ENCODE measurements around the gene SORCS2.

The SORCS2 gene

DNA sequence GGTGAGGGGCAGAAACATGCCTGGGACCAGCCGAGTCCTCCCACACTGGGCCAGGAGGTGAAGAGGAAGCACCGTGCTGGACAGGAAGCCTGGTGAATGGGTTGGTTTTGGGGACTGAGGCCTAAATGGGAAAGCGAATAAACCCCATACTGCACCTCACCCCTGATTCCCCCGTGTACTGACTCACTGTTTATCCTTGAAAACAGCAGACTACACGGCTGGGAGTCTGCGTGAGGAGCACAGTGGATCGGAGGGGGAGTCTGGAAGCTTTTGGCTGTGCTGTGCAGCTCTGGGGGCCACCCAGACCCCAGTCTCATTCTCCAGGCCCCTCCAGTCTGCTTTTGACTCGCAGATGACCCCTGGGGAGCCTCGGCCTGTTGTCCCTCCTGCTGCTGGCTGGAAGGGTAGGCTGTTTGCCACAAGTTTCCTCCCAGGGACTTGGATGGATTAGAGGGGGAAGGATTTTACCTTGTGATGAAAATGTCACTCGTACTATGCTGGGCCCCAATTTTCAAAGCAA lies 152.4 kb downstream of the SORCS2 start:
- H3K4me3 ChIP-seq (ENCODE audit: low read depth, low read length), result no peak overlapping the region
- no peaks in the 10 kb centered on the region for H3K4me1 ChIP-seq (ENCODE audit: control insufficient read depth, insufficient read depth, low read length)
- no peaks in the 10 kb centered on the region for H3K9me3 ChIP-seq (ENCODE audit: control insufficient read depth, insufficient read depth, low read length)
- no peaks in the 10 kb centered on the region for H3K27me3 ChIP-seq (ENCODE audit: control insufficient read depth, insufficient read depth, low read length)
- H3K27ac ChIP-seq (ENCODE audit: low read depth, low read length), result no peak overlapping the region
- no peak overlapping the region for H3K9ac ChIP-seq (ENCODE audit: low read depth, low read length)
- H3K36me3 ChIP-seq (ENCODE audit: control insufficient read depth, insufficient read depth, low read length), result no peaks in the 10 kb centered on the region

GRCh38 chr4:7347981-7348380 lies 155.6 kb downstream of the SORCS2 start:
- Histone ChIP-seq H3K27ac (ENCODE audit: low read depth, low read length) (no peak overlapping the region), H3K4me1 (ENCODE audit: control insufficient read depth, insufficient read depth, low read length) (no peaks in the 10 kb centered on the region), H3K9ac (ENCODE audit: low read depth, low read length) (no peak overlapping the region), H3K36me3 (ENCODE audit: control insufficient read depth, insufficient read depth, low read length) (no peaks in the 10 kb centered on the region), H3K27me3 (ENCODE audit: control insufficient read depth, insufficient read depth, low read length) (no peaks in the 10 kb centered on the region), H3K4me3 (ENCODE audit: low read depth, low read length) (no peak overlapping the region), H3K9me3 (ENCODE audit: control insufficient read depth, insufficient read depth, low read length) (no peaks in the 10 kb centered on the region)

GRCh38 chr4:7348946-7349900 lies 156.9 kb downstream of the SORCS2 start:
- Histone ChIP-seq H3K4me1 (ENCODE audit: control insufficient read depth, insufficient read depth, low read length) (no peaks in the 10 kb centered on the region), H3K9me3 (ENCODE audit: control insufficient read depth, insufficient read depth, low read length) (no peaks in the 10 kb centered on the region), H3K27ac (ENCODE audit: low read depth, low read length) (no peak overlapping the region), H3K36me3 (ENCODE audit: control insufficient read depth, insufficient read depth, low read length) (no peaks in the 10 kb centered on the region), H3K4me3 (ENCODE audit: low read depth, low read length) (no peak overlapping the region), H3K27me3 (ENCODE audit: control insufficient read depth, insufficient read depth, low read length) (no peaks in the 10 kb centered on the region), H3K9ac (ENCODE audit: low read depth, low read length) (no peak overlapping the region)

- Histone ChIP-seq H3K9me3 (ENCODE audit: control insufficient read depth, insufficient read depth, low read length) (no peaks in the 10 kb centered on the region), H3K4me1 (ENCODE audit: control insufficient read depth, insufficient read depth, low read length) (no peaks in the 10 kb centered on the region), H3K36me3 (ENCODE audit: control insufficient read depth, insufficient read depth, low read length) (no peaks in the 10 kb centered on the region), H3K9ac (ENCODE audit: low read depth, low read length) (no peak overlapping the region), H3K4me3 (ENCODE audit: low read depth, low read length) (no peak overlapping the region), H3K27ac (ENCODE audit: low read depth, low read length) (no peak overlapping the region), H3K27me3 (ENCODE audit: control insufficient read depth, insufficient read depth, low read length) (no peaks in the 10 kb centered on the region)
These were observed 158.1 kb downstream of the SORCS2 start for GRCh38 chr4:7350396-7350795.

DNA sequence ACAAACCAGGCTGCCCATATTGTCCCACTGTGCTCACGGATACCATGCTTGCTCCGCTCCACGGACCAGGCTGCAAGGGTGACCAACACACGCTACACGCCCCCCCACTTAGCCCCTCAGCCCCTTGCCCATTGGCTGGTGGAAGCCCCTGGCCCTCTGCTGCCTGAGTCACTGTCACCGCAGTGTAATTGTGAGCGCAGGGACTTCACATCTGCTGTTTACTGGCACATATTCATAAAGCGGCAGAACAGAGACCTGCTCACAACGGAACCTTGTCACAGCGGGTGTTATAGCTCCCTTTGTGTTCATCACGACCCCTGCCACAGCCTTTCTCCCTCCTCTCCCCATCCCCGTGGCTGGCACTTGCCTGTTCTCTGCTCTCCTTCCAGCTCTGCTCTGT lies 158.7 kb downstream of the SORCS2 start:
- no peak overlapping the region for H3K9ac ChIP-seq (ENCODE audit: low read depth, low read length)
- H3K27me3 ChIP-seq (ENCODE audit: control insufficient read depth, insufficient read depth, low read length), result no peaks in the 10 kb centered on the region
- H3K4me1 ChIP-seq (ENCODE audit: control insufficient read depth, insufficient read depth, low read length), result no peaks in the 10 kb centered on the region

GRCh38 chr4:7352486-7352885 lies 160.1 kb downstream of the SORCS2 start:
- no peaks in the 10 kb centered on the region for H3K9me3 ChIP-seq (ENCODE audit: control insufficient read depth, insufficient read depth, low read length)
- no peaks in the 10 kb centered on the region for H3K36me3 ChIP-seq (ENCODE audit: control insufficient read depth, insufficient read depth, low read length)
- no peaks in the 10 kb centered on the region for H3K4me1 ChIP-seq (ENCODE audit: control insufficient read depth, insufficient read depth, low read length)
- H3K4me3 ChIP-seq (ENCODE audit: low read depth, low read length), result no peak overlapping the region
- no peaks in the 10 kb centered on the region for H3K27me3 ChIP-seq (ENCODE audit: control insufficient read depth, insufficient read depth, low read length)
- H3K9ac ChIP-seq (ENCODE audit: low read depth, low read length), result no peak overlapping the region
- H3K27ac ChIP-seq (ENCODE audit: low read depth, low read length), result no peak overlapping the region

More for the DNA sequence above, 158.7 kb downstream of the SORCS2 start:
- Histone ChIP-seq H3K4me3 (ENCODE audit: low read depth, low read length) (no peak overlapping the region), H3K36me3 (ENCODE audit: control insufficient read depth, insufficient read depth, low read length) (no peaks in the 10 kb centered on the region), H3K27ac (ENCODE audit: low read depth, low read length) (no peak overlapping the region), H3K9me3 (ENCODE audit: control insufficient read depth, insufficient read depth, low read length) (no peaks in the 10 kb centered on the region)

DNA sequence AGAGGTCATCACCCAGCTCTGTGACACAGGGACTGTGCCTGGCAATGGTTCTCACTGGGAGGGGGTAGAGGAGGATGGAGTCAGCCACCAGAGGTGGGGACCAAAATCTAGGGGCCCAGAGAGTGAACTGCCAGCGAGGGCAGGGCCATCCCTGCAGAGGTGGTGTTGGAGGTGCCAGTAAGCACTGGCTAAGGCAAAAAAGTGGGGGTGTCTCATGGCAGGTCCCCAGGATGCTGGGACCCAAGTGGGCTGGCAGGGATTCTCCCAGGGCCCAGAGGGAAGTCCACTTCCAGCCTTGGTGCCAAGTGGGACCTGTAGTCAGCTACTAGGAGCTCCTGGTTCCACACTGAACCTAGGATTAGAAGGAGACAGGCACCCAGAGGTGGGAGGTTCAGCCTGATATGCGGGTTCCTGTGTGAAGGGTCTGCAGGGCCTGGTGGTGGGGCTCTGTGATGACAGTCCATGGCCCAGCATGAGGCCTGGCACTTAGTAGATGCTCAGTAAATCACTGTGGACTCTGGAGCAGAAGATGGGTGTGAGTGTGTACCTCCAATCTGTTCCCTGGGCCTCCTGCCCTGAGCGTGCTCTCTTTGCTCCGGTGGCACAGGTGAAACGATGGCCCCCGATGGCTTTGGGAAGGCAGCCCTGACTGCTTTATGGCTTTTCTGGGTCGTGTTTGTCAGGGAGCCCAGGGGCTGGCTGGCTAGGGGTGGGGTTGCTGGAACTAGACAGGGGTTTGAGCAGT lies 160.9 kb downstream of the SORCS2 start:
- Histone ChIP-seq H3K9me3 (ENCODE audit: control insufficient read depth, insufficient read depth, low read length) (no peaks in the 10 kb centered on the region), H3K4me3 (ENCODE audit: low read depth, low read length) (no peak overlapping the region), H3K4me1 (ENCODE audit: control insufficient read depth, insufficient read depth, low read length) (no peaks in the 10 kb centered on the region), H3K27ac (ENCODE audit: low read depth, low read length) (no peak overlapping the region), H3K36me3 (ENCODE audit: control insufficient read depth, insufficient read depth, low read length) (no peaks in the 10 kb centered on the region), H3K27me3 (ENCODE audit: control insufficient read depth, insufficient read depth, low read length) (no peaks in the 10 kb centered on the region), H3K9ac (ENCODE audit: low read depth, low read length) (no peak overlapping the region)

DNA sequence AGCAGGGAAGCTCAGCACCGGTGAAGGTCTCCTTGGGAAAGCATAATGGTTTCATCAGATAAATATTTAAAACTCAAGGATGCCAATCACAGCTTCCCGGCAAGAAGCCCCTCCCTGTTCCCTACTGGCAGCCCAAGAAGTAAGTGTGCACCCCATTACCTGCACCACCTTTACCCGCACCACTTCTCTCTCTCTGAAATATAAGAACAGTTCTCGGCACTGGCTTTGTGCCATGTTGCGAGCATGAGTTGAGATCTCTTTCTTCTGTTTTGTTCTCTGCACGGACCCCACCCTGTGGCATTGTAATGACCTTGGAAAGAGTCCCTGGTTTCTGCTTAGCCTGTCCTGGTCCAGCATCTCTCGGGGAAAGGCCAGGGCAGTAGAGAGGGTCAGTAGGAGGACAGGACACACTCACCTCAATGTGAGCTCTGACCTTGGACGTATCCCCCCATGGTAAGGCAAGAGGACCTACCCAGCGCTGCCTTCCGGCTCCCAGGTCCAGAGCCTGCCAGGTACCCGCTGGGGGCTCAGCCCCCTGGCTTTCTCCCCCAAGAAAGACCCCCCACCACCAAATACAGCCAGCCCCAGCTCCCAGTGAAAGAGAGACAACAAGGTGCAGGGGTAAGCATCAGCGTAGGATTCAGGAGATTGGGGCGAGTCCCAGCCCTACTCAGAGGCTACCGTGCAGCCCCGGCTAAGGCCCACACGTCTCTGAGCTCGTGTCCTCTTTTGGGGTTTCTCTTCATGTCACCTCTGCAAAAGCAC lies 161.7 kb downstream of the SORCS2 start:
- H3K27me3 ChIP-seq (ENCODE audit: control insufficient read depth, insufficient read depth, low read length), result no peaks in the 10 kb centered on the region
- H3K27ac ChIP-seq (ENCODE audit: low read depth, low read length), result no peak overlapping the region
- no peaks in the 10 kb centered on the region for H3K9me3 ChIP-seq (ENCODE audit: control insufficient read depth, insufficient read depth, low read length)
- H3K4me3 ChIP-seq (ENCODE audit: low read depth, low read length), result no peak overlapping the region
- no peaks in the 10 kb centered on the region for H3K36me3 ChIP-seq (ENCODE audit: control insufficient read depth, insufficient read depth, low read length)
- H3K9ac ChIP-seq (ENCODE audit: low read depth, low read length), result no peak overlapping the region
- no peaks in the 10 kb centered on the region for H3K4me1 ChIP-seq (ENCODE audit: control insufficient read depth, insufficient read depth, low read length)

DNA sequence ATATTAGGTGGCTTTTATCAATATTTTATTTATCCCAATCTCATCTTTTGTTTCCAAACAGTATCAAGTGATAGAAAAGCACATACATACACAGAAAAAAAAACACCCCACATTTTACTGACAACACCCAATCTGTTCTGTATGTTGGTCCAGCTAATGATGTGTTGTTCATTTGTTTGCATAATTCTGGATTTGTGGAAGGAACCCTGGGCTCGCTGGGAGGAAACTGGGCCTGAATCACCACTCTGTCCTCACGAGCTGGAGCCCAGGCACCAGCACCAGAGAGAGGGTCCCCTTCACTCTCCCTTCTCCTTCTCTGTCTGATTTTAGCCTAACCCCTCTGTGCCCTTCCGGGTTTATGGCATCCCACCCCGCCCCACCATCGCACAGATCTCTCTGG lies 162.6 kb downstream of the SORCS2 start:
- H3K4me1 ChIP-seq (ENCODE audit: control insufficient read depth, insufficient read depth, low read length), result no peaks in the 10 kb centered on the region
- H3K9ac ChIP-seq (ENCODE audit: low read depth, low read length), result no peak overlapping the region
- no peak overlapping the region for H3K4me3 ChIP-seq (ENCODE audit: low read depth, low read length)
- no peaks in the 10 kb centered on the region for H3K9me3 ChIP-seq (ENCODE audit: control insufficient read depth, insufficient read depth, low read length)
- H3K36me3 ChIP-seq (ENCODE audit: control insufficient read depth, insufficient read depth, low read length), result no peaks in the 10 kb centered on the region
- H3K27ac ChIP-seq (ENCODE audit: low read depth, low read length), result no peak overlapping the region
- H3K27me3 ChIP-seq (ENCODE audit: control insufficient read depth, insufficient read depth, low read length), result no peaks in the 10 kb centered on the region

GRCh38 chr4:7355795-7356194 lies 163.5 kb downstream of the SORCS2 start:
- H3K4me3 ChIP-seq (ENCODE audit: low read depth, low read length), result no peak overlapping the region
- no peak overlapping the region for H3K27ac ChIP-seq (ENCODE audit: low read depth, low read length)
- no peaks in the 10 kb centered on the region for H3K9me3 ChIP-seq (ENCODE audit: control insufficient read depth, insufficient read depth, low read length)
- no peaks in the 10 kb centered on the region for H3K27me3 ChIP-seq (ENCODE audit: control insufficient read depth, insufficient read depth, low read length)
- no peaks in the 10 kb centered on the region for H3K36me3 ChIP-seq (ENCODE audit: control insufficient read depth, insufficient read depth, low read length)
- H3K9ac ChIP-seq (ENCODE audit: low read depth, low read length), result no peak overlapping the region
- no peaks in the 10 kb centered on the region for H3K4me1 ChIP-seq (ENCODE audit: control insufficient read depth, insufficient read depth, low read length)

Measured in HUES48 (cell line).